ENCODE results near the gene YBEY. TPM values are rescaled to one million over a fixed set of nuclear protein-coding genes. Genes with fewer than 3 reads are reported as not detected.

YBEY gene
- polyA plus RNA-seq, 1 donor (not counting 4 experiments of a cell fraction or from before 2014, with no cell fraction given), result 23.5 TPM

DNA sequence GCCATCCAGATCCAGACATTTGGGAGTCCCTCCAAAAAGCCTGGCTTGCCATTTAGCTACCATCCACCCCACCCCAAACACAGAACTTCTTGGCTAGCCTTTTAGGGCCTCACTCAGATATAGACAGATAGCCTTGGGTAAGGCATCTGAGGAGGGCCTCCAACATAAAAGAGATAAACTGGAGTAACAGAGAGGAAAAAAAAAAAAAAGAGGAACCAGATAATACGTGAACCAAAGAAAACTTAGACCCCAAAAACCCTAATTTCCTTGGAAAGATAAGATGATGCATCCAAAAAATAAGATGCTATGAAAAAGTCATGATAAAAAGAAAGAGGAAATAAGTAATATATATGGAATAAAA is 37.7 kb upstream of the YBEY start:
- H3K9ac ChIP-seq (ENCODE audit: control insufficient read depth, extremely low read depth, insufficient read depth, low read length), result no peak overlapping the region
- H3K4me2 ChIP-seq (ENCODE audit: control insufficient read depth, extremely low read depth, insufficient read depth, low read depth, low read length), result no peak overlapping the region
- H3K36me3 ChIP-seq (ENCODE audit: control insufficient read depth in 2 of 2, extremely low read depth in 1 of 2, insufficient read depth in 2 of 2, low read length in 2 of 2), result peaks cover 38 to 48% of the 10 kb centered on the region in 2 experiments
- TF ChIP-seq, protein P1, sequence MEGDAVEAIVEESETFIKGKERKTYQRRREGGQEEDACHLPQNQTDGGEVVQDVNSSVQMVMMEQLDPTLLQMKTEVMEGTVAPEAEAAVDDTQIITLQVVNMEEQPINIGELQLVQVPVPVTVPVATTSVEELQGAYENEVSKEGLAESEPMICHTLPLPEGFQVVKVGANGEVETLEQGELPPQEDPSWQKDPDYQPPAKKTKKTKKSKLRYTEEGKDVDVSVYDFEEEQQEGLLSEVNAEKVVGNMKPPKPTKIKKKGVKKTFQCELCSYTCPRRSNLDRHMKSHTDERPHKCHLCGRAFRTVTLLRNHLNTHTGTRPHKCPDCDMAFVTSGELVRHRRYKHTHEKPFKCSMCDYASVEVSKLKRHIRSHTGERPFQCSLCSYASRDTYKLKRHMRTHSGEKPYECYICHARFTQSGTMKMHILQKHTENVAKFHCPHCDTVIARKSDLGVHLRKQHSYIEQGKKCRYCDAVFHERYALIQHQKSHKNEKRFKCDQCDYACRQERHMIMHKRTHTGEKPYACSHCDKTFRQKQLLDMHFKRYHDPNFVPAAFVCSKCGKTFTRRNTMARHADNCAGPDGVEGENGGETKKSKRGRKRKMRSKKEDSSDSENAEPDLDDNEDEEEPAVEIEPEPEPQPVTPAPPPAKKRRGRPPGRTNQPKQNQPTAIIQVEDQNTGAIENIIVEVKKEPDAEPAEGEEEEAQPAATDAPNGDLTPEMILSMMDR (optimal IDR thresholded peaks at IDR 0.05 in 1 of 3, IDR thresholded peaks at IDR 0.05 in 1 of 3, conservative IDR thresholded peaks at IDR 0.05 in 1 of 3; ENCODE audit: extremely low read depth in 1 of 3, insufficient read depth in 2 of 3, low read length in 3 of 3), result no peak
- TF ChIP-seq EZH2 (IDR thresholded peaks at IDR 0.05; ENCODE audit: low read length), result no peak
- H3K9me3 ChIP-seq (ENCODE audit: control insufficient read depth, low read depth, low read length), result no peaks in the 10 kb centered on the region
- dilution Hi-C loops (cut with MboI; ENCODE audit: extremely low pct_ligation_motif_present, low sequenced_read_pairs), result no loop called here
- DNase-seq (ENCODE audit: low read depth, low spot score) (no peak), FAIRE-seq (no peak)
- no peak overlapping the region for H2AFZ ChIP-seq (ENCODE audit: control insufficient read depth, low read length)
- H4K20me1 ChIP-seq (ENCODE audit: control insufficient read depth, extremely low read depth, insufficient read depth, low read length), result no peaks in the 10 kb centered on the region
- H3K4me3 ChIP-seq (ENCODE audit: control insufficient read depth in 2 of 3, extremely low read depth in 1 of 3, insufficient read depth in 2 of 3, low read depth in 1 of 3, low read length in 3 of 3), result no peak overlapping the region
- H3K9me1 ChIP-seq (ENCODE audit: control insufficient read depth, extremely low read depth, insufficient read depth, low read length), result no peaks in the 10 kb centered on the region
- H3K27ac ChIP-seq (ENCODE audit: control insufficient read depth, insufficient read depth, low read length), result no peak overlapping the region
- no peaks in the 10 kb centered on the region for H3K4me1 ChIP-seq (ENCODE audit: control insufficient read depth, extremely low read depth, insufficient read depth, low read length)
- no peaks in the 10 kb centered on the region for H3K79me2 ChIP-seq (ENCODE audit: control insufficient read depth, insufficient read depth, low read length)
- H3K27me3 ChIP-seq (ENCODE audit: control insufficient read depth, extremely low read depth, insufficient read depth, low read length), result no peaks in the 10 kb centered on the region

DNA sequence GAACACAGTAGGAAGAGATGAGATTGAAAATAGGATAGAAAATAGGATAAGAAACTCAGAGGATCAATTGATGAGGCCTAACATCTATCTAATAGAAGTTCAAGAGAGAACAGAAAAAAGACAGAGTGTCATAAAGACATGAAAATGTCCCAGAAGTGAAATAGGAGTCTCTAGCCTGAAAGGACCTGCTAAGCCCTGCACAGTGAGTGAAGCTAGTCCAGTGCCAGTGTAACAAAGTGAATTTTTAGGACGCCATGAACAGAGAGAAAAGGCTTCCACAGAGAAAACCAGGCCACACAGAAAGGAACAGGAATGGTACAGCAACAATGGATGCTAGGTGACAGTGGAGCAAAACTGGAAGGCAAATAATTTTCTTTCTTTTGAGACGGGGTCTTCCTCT is 37.3 kb upstream of the YBEY start:
- no peak overlapping the region for H3K4me3 ChIP-seq (ENCODE audit: control insufficient read depth in 2 of 3, extremely low read depth in 1 of 3, insufficient read depth in 2 of 3, low read depth in 1 of 3, low read length in 3 of 3)
- no peaks in the 10 kb centered on the region for H4K20me1 ChIP-seq (ENCODE audit: control insufficient read depth, extremely low read depth, insufficient read depth, low read length)
- no peak overlapping the region for H3K9ac ChIP-seq (ENCODE audit: control insufficient read depth, extremely low read depth, insufficient read depth, low read length)
- no peak overlapping the region for H3K4me2 ChIP-seq (ENCODE audit: control insufficient read depth, extremely low read depth, insufficient read depth, low read depth, low read length)
- no peak for DNase-seq (ENCODE audit: low read depth, low spot score)
- no peak overlapping the region for H3K27ac ChIP-seq (ENCODE audit: control insufficient read depth, insufficient read depth, low read length)
- no peaks in the 10 kb centered on the region for H3K27me3 ChIP-seq (ENCODE audit: control insufficient read depth, extremely low read depth, insufficient read depth, low read length)
- TF ChIP-seq, protein P1 (optimal IDR thresholded peaks at IDR 0.05 in 1 of 3, IDR thresholded peaks at IDR 0.05 in 1 of 3, conservative IDR thresholded peaks at IDR 0.05 in 1 of 3; ENCODE audit: extremely low read depth in 1 of 3, insufficient read depth in 2 of 3, low read length in 3 of 3), result no peak
- TF ChIP-seq EZH2 (IDR thresholded peaks at IDR 0.05; ENCODE audit: low read length), result no peak
- H3K9me3 ChIP-seq (ENCODE audit: control insufficient read depth, low read depth, low read length), result no peaks in the 10 kb centered on the region
- FAIRE-seq, result no peak
- H2AFZ ChIP-seq (ENCODE audit: control insufficient read depth, low read length), result no peak overlapping the region
- no peaks in the 10 kb centered on the region for H3K79me2 ChIP-seq (ENCODE audit: control insufficient read depth, insufficient read depth, low read length)
- dilution Hi-C loops (cut with MboI; ENCODE audit: extremely low pct_ligation_motif_present, low sequenced_read_pairs), result no loop called here
- no peaks in the 10 kb centered on the region for H3K9me1 ChIP-seq (ENCODE audit: control insufficient read depth, extremely low read depth, insufficient read depth, low read length)
- H3K4me1 ChIP-seq (ENCODE audit: control insufficient read depth, extremely low read depth, insufficient read depth, low read length), result no peaks in the 10 kb centered on the region
- H3K36me3 ChIP-seq (ENCODE audit: control insufficient read depth in 2 of 2, extremely low read depth in 1 of 2, insufficient read depth in 2 of 2, low read length in 2 of 2), result peaks cover 38 to 44% of the 10 kb centered on the region in 2 experiments
